Endodermal cell (in vitro differentiated cells): ENCODE measurements around the gene FITM2. TPM values are rescaled to one million over a fixed set of nuclear protein-coding genes. Genes with fewer than 3 reads are reported as not detected.
A peak's percentile ranks its signal among the peaks of the same experiment; 100 is the strongest.

Experiments
- DNase-seq: peaks from one replicate; pipeline ENCODE4 v3.0.0-alpha.2; 2017
- H3K27ac ChIP-seq: 2 replicates; pipeline ENCODE4 v1.5.1; 2013; ENCODE audit warnings: mild to moderate bottlenecking, low read depth, low read length, moderate library complexity
- H3K27me3 ChIP-seq: 2 replicates; pipeline ENCODE4 v1.6.1; 2013; ENCODE audit warnings: mild to moderate bottlenecking, low read length, moderate library complexity; ENCODE audit not compliant: insufficient read depth, control insufficient read depth, poor library complexity, severe bottlenecking
- H3K36me3 ChIP-seq: 2 replicates; pipeline ENCODE4 v1.7.0; 2013; ENCODE audit warnings: mild to moderate bottlenecking, low read length, moderate library complexity; ENCODE audit not compliant: control insufficient read depth, insufficient read depth
- H3K4me1 ChIP-seq: one replicate; pipeline ENCODE4 v1.7.0; 2013; ENCODE audit warnings: low read length; ENCODE audit not compliant: control insufficient read depth, insufficient read depth
- H3K4me3 ChIP-seq: 2 replicates; pipeline ENCODE4 v1.5.1; 2013; ENCODE audit warnings: mild to moderate bottlenecking, low read length, moderate library complexity
- H3K9ac ChIP-seq: 2 replicates; pipeline ENCODE4 v1.6.1; 2013; ENCODE audit warnings: mild to moderate bottlenecking, low read length, moderate library complexity; ENCODE audit not compliant: poor library complexity, severe bottlenecking; ENCODE audit errors: extremely low read depth
- H3K9me3 ChIP-seq: 2 replicates; pipeline ENCODE4 v1.6.1; 2013; ENCODE audit warnings: mild to moderate bottlenecking, low read length, moderate library complexity; ENCODE audit not compliant: control insufficient read depth
- H3K27ac Mint-ChIP-seq: 2 replicates; pipeline ENCODE4 v1.8.0; 2020; ENCODE audit warnings: mixed read lengths
- H3K27me3 Mint-ChIP-seq: 2 replicates; pipeline ENCODE4 v1.8.0; 2021; ENCODE audit warnings: mild to moderate bottlenecking, mixed read lengths; ENCODE audit not compliant: insufficient read depth
- H3K36me3 Mint-ChIP-seq: 2 replicates; pipeline ENCODE4 v1.8.0; 2020; ENCODE audit warnings: low read depth, mixed read lengths
- H3K4me1 Mint-ChIP-seq: 2 replicates; pipeline ENCODE4 v1.8.0; 2020; ENCODE audit warnings: mixed read lengths
- H3K4me3 Mint-ChIP-seq: 2 replicates; pipeline ENCODE4 v1.8.0; 2020; ENCODE audit warnings: mild to moderate bottlenecking, moderate library complexity, mixed read lengths
- H3K9me3 Mint-ChIP-seq: 2 replicates; pipeline ENCODE4 v1.8.0; 2020; ENCODE audit warnings: mild to moderate bottlenecking, mixed read lengths
- WGBS, 2 experiments: methylation state at CpG; one replicate each; pipeline versions ENCODE4 v1.1.5 to v1.1.7; 2013; ENCODE audit warnings: missing lambda C conversion rate in 2 of 2, mixed read lengths in 1 of 2; ENCODE audit not compliant: insufficient coverage in 1 of 2, insufficient read length in 1 of 2; 5-methylcytosine and 5-hydroxymethylcytosine counted together
- total RNA-seq, 2 donors: library from RNA; stranded (reverse); fragmentation: NEBNext Ultra II Directional in 1 of 2; extraction: Animal tissue kit (Norgen Biotek cat#: 25700) in 1 of 2; gene quantifications; 2 replicates in 1 of 2; 3 replicates in 1 of 2; pipeline ENCODE4 v1.2.1, GENCODE V29; 2021
- TF ChIP-seq, protein P1 (sequence below): fragments of 200-600 bp; sonication (generic); conservative IDR thresholded peaks from 2 replicates; pipeline ENCODE4 v1.5.0; 2021; ENCODE audit warnings: antibody characterized with exemption, mild to moderate bottlenecking

The FITM2 gene
- total RNA-seq, 2 donors from 2014 or later, result 2.4 to 2.9 TPM

DNA sequence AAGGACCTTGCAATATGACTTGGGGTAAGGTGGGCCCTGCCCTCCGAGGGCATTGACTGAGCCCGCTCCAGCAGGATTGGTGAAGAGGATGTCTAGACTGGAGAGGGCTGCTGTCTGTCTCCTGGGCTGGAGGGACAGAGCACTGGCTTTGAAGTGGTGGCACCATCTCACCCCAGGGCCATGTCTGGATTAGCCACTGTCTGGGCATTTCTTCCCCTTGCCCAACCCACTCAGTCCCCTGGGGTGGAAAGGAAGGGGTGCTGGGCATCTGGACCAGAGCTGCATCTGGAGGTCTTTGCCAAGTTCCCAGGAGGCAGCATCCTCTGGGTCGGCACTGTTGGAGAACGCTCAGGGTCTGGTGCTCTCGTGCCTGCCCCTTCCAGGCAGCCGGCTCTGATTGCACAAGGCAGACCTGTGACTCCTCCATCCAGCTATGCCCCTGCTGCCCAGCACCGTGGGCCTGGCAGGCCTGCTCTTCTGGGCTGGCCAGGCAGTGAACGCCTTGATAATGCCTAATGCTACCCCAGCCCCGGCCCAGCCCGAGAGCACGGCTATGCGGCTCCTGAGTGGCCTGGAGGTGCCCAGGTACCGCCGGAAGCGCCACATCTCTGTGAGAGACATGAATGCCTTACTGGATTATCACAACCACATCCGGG, 25.9 kb upstream of the FITM2 start, which contains the start of gene R3HDML:
R3HDML (plus strand) TSS at position 319 of the 656 bp plus-strand sequence; CDS start at position 434, 115 bp downstream.
- Mint-ChIP-seq H3K4me3 (no peak within 1 kb of the TSS), H3K27ac (no peak within 1 kb of the TSS), H3K9me3 (no peaks in the 10 kb centered on the region), H3K36me3 (no peaks in the 10 kb centered on the region), H3K27me3 (no peaks in the 10 kb centered on the region), H3K4me1 (peaks cover 4% of the 10 kb centered on the region)
- Histone ChIP-seq H3K4me3 (no peak within 1 kb of the TSS), H3K27me3 (no peaks in the 10 kb centered on the region), H3K4me1 (no peaks in the 10 kb centered on the region), H3K9ac (no peak within 1 kb of the TSS), H3K9me3 (no peaks in the 10 kb centered on the region), H3K27ac (no peak within 1 kb of the TSS), H3K36me3 (no peaks in the 10 kb centered on the region)
- TF ChIP-seq, protein P1, sequence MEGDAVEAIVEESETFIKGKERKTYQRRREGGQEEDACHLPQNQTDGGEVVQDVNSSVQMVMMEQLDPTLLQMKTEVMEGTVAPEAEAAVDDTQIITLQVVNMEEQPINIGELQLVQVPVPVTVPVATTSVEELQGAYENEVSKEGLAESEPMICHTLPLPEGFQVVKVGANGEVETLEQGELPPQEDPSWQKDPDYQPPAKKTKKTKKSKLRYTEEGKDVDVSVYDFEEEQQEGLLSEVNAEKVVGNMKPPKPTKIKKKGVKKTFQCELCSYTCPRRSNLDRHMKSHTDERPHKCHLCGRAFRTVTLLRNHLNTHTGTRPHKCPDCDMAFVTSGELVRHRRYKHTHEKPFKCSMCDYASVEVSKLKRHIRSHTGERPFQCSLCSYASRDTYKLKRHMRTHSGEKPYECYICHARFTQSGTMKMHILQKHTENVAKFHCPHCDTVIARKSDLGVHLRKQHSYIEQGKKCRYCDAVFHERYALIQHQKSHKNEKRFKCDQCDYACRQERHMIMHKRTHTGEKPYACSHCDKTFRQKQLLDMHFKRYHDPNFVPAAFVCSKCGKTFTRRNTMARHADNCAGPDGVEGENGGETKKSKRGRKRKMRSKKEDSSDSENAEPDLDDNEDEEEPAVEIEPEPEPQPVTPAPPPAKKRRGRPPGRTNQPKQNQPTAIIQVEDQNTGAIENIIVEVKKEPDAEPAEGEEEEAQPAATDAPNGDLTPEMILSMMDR, result no peak
- no peak for DNase-seq
- 87 to 89% methylated on average over 13 to 16 of the region's 16 CpGs for WGBS, 2 experiments

DNA sequence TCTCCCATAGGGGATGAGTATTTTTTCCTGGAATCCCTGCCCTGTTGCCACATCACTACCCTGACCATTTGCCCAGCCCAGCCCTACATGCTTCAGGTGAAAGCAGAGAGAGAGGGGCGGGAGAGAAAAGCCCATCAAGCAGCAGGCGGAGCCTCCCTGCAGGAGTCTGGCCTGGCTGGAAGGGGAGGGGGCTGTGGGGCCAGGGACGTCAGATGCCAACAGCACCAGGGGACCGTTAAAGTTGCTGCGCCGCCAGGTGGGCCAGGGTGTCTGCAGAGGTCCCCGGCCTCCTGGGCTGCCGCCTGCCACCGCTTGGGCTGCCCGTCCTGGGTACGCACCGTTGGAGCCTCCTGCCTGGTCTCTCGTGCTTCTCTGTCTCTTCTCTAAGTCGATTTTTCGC, 25.1 kb upstream of the FITM2 start:
- WGBS, 2 experiments, result 31 to 37% methylated on average over 10 to 15 of the region's 15 CpGs
- no peak overlapping the region for H3K4me3 Mint-ChIP-seq
- H3K4me1 ChIP-seq, result no peaks in the 10 kb centered on the region
- peaks cover 4% of the 10 kb centered on the region for H3K4me1 Mint-ChIP-seq
- no peaks in the 10 kb centered on the region for H3K27me3 ChIP-seq
- H3K9me3 Mint-ChIP-seq, result no peaks in the 10 kb centered on the region
- H3K27ac ChIP-seq, result no peak overlapping the region
- H3K27ac Mint-ChIP-seq, result no peak overlapping the region
- H3K36me3 ChIP-seq, result no peaks in the 10 kb centered on the region
- H3K9ac ChIP-seq, result no peak overlapping the region
- TF ChIP-seq, protein P1, result peak; percentile 39
- no peaks in the 10 kb centered on the region for H3K36me3 Mint-ChIP-seq
- peak; percentile 90 for DNase-seq
- H3K27me3 Mint-ChIP-seq, result no peaks in the 10 kb centered on the region
- no peaks in the 10 kb centered on the region for H3K9me3 ChIP-seq
- no peak overlapping the region for H3K4me3 ChIP-seq

DNA sequence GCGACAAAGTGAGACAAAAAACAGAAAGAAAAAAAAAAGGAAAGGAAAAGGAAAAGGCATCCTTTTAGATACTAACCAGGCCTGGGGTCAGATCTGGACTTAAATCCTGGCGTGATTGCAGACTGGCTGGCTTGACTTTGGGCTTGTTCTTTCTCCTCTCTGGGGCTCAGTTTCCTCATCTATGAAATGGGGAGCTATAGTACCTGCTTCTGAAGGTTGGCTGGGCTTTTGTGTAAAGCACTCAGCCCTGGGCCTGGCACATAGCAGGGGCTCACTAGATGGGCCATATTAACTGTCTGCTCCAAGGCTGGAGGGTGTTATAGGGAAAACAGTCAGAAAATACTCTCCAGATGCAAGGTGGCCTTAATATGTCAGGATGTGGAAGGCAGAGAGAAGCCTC, 24.7 kb upstream of the FITM2 start:
- Histone ChIP-seq H3K4me3 (no peak overlapping the region), H3K36me3 (no peaks in the 10 kb centered on the region), H3K27me3 (no peaks in the 10 kb centered on the region), H3K9ac (no peak overlapping the region), H3K27ac (no peak overlapping the region), H3K4me1 (no peaks in the 10 kb centered on the region), H3K9me3 (no peaks in the 10 kb centered on the region)
- Mint-ChIP-seq H3K4me1 (peaks cover 4% of the 10 kb centered on the region), H3K4me3 (no peak overlapping the region), H3K27me3 (no peaks in the 10 kb centered on the region), H3K27ac (no peak overlapping the region), H3K36me3 (no peaks in the 10 kb centered on the region), H3K9me3 (no peaks in the 10 kb centered on the region)
- no peak for DNase-seq
- TF ChIP-seq, protein P1, result no peak
- WGBS, 2 experiments, result 94 to 96% methylated on average over 2 of the region's 2 CpGs
